NCI-H1436 treated with DMSO at 0.1 percent for 48 hours (cell line): ENCODE results near the gene NR6A1.

ENCODE experiments used
- DNase-seq: peaks from one replicate; lab custom pipeline; 2025; lab: John Stamatoyannopoulos, UW

NR6A1 gene

DNA sequence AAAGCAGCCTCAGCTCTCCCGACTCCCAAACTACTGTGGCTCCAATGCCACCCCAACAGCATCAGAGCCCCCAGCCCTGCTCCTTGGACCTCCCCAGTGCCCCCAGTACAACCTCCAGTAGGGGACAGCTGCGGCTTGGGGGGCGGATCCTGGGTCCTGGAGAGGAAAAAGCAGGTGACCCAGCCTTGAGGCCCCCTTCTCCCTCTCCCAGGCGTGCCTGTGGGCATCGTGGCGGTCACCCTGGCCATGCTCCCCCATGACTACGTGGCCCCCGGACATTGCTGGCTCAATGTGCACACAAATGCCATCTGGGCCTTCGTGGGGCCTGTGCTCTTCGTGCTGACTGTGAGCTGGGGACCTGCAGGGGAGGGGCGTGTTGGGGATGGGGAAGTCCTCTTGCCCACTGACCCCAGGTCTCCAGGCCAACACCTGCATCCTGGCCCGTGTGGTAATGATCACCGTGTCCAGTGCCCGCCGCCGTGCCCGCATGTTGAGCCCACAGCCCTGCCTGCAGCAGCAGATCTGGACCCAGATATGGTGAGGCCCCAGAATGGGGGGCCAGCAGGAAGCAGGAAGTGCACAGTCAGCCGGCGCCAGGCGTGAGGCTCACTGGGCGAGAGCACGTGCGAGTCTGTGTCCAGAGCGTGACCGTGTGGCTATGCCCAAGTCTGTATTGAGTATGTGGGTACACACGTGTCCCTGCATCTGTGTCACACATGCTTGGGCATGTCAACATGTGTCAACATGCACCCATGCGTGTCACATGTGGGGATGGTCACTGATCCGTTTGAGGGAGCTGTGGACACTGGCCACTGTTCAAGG lies 301.9 kb downstream of the NR6A1 start:
- no peak for DNase-seq

DNA sequence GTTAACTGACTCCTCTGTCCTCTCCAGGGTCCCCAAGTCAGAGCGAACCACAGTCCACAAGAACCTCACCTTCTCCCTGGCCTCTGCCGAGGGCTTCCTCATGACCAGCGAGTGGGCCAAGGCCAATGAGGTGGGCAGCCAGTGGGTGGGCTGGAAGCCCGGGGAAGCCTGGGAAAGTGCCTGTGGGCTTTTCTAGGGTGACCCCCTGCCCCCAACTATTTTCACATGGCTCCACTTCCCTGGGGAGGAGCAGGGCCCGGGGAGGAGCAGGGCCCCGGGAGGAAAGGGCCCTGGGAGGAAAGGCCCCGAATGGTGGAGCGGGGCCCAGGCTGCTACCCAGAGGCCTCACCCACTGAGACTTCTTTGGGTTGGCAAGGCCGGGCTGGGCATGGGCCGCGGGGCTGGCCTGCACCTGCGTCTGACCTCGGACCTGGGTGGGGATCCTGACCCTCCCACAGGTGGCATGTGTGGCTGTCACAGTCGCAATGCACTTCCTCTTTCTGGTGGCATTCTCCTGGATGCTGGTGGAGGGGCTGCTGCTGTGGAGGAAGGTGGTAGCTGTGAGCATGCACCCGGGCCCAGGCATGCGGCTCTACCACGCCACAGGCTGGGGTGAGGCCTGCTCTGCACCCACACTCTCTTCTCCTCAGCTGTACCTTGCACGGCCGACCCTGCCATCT lies 302.9 kb downstream of the NR6A1 start:
- DNase-seq = no peak

DNA sequence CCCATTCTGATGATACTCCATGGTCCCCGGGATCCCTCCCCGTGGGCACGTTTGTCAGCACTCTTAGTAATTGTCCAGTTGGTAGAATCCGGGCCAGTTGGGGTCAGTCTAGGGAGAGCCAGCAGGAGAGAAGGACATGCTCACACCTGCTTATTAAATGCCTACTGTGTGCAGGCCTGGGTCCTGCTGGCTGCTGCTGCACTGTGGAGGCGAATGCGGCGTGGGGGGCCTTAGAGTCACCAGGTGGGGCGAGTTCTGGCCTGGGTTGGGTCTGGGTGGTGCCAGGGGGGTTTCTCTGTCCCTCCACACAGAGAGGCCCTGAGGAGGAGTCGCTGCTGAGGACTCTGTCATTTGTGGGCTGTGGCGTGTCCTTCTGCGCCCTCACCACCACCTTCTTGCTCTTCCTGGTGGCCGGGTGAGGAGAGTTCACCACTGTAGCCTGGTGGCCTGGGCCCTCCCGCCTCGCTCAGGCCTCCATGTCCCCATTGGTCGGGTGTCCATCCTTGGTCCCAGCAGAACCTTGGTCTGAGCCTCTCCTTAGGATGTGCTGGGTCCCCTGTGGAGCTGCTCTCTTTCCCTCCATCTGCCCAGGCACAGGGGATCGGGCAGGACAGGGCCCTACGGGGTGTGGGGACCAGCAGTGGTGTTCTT lies 303.6 kb downstream of the NR6A1 start:
- no peak for DNase-seq
